GM18511 (cell line): Measurements from ENCODE around the gene ITPRID1.

Experiments used
- ATAC-seq: cut with Tn5 transposase; IDR thresholded peaks from one replicate; pipeline ENCODE4 v1.9.1; 2021; ENCODE audit warnings: mild to moderate bottlenecking, moderate library complexity; ENCODE audit not compliant: unreplicated experiment

Gene ITPRID1

DNA sequence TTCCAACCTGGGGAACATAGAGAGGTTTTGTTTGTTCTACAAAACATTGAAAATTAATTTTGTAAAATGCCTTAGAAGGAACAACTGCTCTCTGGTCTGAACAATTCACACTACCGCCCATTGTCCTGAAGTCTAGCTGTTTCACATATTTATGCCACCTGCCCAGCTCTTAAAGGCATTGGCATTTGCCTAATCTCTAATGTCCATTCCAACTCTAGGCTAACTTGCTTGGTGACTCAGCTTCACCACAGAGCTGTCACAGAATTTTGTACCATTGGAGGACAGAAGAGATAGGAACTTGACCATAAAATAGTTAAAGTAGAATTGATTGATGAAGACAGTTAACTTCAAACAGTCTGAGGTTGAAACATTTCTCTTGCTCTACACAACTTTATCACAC is 119.6 kb downstream of the ITPRID1 start:
- no peak for ATAC-seq

DNA sequence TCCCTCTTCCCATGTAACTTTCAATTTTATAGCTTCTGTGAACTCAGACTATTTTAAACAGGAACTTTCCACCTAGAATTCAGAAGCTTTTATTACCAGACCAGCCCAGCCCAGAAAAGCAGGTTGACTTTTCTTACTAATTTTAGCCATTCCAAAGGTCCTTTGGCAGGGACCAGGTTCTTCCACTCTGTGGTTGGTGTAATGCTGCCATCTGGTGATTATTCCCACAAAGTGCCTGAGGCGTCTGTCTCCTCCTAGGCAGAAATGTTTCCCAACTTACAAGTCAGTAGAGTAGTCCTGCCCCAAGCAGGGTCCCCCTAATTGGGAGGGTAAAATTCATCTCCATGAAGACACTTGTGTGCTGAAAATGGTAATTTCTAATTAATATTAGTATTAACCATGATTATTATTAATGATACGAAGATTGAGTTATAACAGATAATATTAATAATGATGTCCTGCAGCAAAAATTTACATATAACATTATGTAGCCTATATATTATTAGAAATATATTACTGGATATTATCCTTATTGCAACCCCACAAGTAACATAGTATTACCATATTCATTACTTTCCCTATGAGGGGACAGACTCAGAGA is 120.1 kb downstream of the ITPRID1 start:
- ATAC-seq: no peak

DNA sequence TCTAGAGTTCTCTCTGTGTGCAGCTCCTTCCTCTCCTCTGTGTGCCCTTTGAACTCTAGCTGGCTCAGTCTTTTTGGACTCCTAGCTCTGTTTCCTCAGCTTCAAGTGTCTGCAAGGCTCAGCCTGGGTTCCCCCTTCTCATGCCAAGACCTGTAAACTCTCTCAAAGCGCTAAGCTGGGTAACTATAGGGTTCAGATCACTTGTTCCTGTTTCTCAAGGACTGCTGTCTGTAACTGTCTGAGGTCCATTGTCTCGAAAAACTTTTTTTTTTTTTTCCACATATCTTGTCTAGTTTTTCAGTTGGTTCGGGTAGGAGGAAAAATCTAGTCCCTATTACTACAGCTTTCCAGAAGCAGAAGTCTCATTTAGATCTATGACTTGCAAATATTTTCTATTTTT is 126.5 kb downstream of the ITPRID1 start:
- no peak for ATAC-seq

DNA sequence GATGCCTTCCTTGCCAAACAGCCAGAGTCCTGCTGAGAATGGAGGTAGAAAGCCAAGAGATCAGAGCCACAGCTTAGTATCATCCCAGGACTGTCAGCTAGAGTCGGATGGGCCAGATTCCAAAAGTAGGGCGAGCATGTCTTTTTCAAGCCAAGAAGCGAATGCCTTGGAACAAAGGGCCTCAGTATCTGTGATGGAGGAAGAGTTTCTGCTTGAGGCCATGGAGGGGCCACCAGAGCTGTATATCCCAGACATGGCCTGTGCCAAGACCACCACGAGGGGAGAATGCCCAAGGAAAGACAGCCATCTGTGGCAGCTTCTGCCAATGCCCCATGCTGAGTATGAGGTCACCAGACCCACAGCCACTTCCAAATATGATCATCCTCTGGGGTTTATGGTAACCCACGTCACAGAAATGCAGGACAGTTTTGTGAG is 128.8 kb downstream of the ITPRID1 start:
- no peak for ATAC-seq

DNA sequence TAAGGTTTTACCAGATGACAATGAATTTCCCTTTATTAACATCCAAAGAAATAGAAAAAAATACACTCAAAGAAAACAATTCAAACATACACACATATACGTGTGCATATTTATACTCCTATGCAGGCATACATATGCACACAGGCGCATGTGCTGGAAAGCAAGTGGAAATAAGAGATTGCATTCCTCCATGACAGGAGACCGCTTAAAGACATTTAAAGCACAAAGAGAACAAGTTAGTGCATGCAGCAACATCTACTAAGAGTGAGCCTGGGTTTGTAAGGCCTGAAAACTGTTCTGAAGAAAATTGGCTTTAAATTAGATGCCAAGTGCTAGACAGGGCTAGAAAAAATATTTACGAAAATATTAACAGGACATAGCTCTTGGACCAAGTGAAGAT is 133.1 kb downstream of the ITPRID1 start:
- ATAC-seq: no peak

DNA sequence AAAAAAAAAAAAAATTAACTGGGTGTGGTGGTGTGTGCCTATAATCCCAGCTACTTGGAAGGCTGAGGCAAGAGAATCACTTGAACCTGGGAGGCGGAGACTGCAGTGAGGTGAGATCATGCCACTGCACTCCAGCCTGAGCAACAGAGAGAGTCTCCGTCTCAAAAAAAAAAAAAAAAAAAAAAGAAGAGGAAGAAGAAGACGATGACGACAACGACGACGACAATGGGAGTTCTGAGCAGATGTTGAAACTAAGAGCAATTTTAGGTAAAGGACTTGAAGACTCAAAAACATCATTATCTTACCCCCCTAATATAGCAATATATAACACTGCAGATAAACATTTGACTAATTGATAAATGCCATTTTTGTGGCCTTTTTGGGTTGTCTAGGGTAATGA is 133.6 kb downstream of the ITPRID1 start:
- ATAC-seq: no peak

DNA sequence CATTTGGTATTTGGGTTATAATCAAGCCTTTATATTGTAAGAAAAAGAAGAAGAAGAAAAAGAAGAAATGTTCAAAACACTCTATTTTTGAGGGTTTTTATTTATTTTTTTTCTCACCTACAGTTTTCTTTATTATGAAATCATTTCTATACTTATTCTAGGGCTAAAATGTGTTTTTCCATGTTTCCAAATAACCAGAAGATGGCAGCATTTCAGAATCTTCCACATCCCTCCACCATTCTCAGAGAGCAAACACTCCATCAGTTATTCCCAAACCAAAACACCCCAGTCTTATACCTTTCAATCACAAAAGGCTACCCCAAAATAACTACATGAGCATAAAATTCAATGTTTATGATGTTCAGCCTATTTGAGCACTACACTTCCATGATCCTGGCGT is 134.4 kb downstream of the ITPRID1 start:
- ATAC-seq: no peak

DNA sequence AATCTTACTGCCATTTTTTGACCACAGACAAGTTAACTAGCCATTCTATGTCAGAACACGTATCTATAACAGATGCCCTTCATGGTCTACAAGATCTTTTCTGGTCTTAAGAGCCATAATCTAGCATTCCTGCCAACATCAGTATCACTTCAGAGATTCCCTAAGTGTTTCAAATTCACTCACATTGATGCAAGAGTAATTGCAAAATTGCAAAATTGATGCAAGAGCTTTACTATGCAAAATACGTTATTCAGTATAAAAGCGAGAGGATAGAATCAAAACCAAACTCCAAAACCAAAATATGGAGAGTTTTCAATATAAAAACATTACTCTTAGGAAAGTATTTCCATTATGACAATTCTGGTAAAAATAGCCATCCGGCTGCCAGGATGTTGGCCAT is 135.0 kb downstream of the ITPRID1 start:
- ATAC-seq: no peak

DNA sequence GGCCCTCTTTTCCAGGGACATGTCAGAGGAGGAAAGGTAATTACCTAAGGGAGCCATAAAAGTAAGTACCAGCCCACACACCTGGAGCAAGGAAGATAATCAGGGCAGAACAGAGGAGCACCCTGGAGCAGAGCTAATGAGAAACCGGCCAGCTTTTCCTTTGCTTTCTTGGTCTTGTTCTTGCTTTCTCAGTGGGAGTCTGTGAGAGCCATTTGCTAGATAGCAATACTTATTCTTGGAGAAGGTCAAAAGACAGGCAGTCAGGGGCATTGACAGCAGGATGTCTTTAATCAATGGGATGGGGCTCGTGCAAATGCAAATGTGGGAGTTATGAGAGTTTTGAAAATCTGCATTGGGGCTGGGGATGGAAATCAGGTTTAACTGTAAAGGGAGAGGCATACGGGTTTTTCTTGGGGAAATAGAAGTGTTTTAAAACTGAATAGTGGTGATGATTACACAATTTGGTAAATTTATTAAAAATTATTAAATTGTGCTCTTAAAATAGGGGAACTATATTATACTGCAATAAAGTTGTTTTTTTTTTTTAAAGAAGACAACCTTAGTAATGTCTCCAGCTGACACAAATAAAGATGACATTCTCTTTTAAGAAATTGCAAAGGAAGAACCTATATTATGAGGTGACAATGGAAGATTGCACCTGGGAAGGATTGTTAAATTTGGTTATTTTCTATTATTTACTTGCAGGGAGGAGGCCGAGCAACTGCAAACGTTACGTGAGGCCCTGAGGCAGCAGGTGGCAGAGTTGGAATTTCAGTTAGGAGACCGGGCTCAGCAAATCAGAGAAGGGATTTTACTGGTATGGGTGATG is 137.6 kb downstream of the ITPRID1 start:
- no peak for ATAC-seq

DNA sequence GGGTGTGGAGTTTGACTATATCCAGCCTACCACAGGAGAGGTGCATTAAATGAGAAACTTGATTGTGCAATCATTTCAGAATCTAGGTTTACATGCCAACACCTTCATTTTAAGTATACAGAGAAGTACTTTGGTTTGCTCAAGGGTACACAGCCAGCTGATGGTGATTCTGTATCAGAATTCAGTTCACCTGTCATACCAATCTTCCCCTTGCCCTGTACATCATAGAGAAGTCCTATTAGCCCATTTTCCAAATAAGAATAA is 138.1 kb downstream of the ITPRID1 start:
- no peak for ATAC-seq

DNA sequence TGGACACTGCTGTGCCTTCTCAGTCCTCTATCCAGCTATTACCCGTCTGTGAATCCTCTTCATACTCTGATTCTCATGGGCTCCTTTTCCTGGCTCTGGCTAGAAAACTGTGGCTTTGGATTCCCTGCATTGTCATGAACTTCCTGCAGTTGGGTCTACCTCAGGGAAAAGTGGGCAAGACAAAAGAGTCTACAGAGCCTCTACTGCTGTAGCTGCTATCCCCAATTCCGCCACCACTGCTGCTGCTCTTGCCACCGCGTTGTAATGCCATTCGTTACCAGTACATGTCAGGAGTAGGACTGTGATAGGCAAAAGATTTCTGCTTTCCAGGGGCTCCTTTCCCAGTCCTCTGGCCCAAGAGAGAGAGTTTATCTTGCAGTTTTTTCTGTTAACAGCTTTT is 149.2 kb downstream of the ITPRID1 start:
- ATAC-seq: no peak

DNA sequence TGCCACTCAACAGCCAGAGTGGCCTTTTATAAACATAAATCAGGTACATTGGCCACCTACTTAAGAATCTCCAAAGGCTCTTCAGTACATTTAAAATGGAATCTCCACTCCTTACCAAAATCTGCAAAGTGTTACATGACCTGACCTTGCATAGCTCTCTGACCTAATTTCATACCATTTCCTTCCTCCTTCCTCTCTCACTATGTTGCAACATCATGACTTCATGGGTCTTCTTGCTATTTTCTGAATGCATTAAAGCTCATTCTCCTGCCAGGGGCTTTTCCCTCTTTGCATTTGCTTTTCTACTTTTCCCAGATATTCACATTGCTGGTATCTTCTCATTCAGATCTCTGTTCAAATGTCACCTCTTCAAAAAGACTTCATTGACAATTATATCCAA is 151.0 kb downstream of the ITPRID1 start:
- ATAC-seq: no peak

DNA sequence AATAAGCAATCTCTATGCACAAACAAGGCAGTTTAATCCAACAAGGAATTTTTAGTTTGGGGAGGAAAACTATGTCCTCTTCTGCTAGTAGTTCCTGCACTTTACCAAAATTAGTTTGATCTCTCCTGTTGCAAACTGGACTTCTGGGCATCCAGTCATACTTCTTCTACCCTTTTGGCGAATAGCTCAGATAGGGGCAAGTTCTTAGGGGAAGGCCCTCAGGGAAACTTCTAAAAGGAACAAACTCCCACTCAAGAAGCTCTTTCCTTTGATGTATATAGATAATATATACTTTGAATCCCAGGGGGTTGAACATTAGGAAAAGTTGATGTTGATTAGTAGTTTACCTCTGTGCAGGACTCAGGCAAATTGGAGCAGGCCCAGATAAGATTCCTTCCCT is 151.7 kb downstream of the ITPRID1 start:
- no peak for ATAC-seq

DNA sequence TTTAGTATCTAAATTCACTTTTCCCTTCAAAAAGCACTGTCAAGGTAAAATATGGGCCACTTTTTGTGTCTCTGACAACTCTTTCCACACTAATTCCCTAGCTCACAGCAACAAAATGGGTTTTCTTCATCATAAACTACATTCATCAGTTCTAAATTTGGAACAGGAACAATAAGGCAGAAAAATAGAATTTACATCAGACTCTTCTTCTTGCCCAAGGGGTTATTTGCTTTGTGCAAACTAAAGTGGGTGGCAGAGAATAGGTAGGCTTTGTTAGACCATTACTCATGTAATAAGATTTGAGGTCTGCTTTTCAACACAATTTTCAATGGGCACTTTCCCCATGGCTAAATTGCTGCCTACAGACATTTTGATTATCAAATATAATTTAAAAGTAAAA is 155.6 kb downstream of the ITPRID1 start:
- no peak for ATAC-seq

DNA sequence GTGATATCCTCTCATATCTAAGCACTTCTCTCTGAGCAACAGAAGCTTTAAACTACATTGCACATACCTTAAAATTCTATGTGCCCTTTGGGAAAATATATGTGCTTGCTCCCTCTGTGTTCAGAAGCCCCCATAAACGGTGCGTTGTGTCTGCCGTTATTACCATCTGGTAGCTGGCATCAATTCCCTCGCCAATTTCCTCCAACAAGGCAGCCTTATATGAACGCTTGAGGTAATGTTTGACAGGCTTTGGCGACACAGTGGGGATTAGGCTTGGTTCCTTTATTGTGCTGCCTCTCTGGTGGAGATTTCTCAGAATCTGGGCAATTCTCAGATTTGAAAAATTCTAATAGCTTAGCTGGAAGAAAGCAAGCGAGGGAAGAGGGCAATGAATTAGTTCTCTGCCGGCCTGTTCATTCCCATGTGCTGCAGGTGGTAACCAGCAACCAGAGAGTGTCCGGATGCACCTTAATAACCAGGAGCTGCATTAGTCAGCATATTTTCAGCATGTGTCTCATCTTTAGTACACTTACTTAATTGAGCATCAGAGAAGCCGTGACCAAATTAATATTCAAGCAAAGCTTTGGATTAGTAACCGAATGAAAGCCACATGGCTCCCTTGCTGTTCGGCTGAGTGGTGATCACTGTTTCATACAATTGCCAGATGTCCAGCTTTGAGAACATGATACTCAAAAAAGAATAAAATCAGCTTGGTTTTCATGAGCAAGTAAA is 165.8 kb downstream of the ITPRID1 start:
- no peak for ATAC-seq

DNA sequence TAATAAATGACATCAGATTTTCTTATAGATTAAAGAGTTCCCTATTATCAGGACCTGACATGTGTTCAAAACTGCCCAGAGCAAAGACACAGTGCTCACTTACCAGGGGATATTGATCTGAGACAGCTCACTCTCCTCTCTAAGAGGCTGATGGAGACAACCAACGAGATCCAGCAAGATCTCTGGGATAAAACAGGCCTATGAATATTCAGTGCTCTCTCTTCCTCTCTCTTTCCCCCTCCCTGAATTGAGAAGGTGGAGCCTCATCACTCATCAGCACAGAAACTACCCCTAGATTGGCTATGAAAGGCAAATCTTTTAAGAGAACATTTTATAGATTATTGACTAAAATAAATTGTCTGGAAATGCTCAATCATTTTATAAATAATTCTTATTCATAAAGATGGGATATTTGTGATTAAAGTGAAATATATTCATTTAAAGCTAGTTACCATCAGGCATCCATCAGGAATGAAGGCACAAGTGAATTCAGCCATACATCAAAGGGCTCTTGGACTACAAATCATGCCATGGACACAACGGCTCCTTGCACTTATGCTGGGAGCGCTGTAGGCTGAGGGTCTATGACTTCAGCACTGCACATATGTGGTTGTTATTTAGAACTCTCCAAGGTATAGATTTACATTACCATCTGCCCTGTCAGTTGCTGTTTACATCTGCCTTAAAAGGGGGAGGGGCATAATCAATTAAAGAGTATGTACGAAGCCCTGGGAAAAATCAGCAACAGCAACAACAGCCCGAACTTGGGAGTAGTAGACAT is 169.7 kb downstream of the ITPRID1 start:
- no peak for ATAC-seq

DNA sequence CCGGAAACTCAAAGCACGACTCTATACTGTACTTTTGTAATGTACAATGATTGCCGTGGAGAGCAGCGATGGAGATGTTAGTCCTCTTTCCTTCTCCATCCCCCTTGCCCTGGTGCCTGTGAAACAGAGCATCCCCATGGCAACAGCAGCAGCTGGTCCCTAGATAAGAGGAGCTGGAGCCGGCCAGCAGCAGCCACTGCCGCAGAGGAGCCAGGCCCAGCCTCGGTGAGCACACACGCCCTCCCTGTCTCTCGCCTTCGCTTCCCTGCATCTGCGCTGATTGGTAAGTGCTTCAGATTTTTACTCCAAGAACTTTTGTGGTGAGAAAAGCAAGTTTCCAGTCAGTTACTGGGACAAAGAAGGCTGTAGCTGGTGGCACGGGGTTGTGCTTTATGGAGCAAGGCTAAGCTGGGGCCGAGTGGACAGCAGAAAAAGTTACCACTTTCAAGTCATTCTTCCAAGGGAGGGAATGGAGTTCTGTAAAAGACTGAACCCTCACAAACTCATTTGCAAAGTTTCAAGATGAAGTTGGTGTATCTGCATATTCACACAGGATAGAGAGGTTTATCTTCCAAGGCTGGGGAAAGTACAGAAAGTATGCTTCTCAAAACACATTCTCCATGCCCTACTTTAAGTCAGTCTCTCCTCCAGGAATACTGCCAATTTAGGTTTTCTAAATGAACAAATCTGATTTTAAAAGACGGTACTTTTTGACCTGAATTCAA is 173.3 kb downstream of the ITPRID1 start, which contains the start of gene PPP1R17:
PPP1R17 (plus strand) TSS at position 192 of the 725 bp plus-strand sequence. CDS start 5,227 bp downstream, outside the sequence.
- no peak for ATAC-seq

DNA sequence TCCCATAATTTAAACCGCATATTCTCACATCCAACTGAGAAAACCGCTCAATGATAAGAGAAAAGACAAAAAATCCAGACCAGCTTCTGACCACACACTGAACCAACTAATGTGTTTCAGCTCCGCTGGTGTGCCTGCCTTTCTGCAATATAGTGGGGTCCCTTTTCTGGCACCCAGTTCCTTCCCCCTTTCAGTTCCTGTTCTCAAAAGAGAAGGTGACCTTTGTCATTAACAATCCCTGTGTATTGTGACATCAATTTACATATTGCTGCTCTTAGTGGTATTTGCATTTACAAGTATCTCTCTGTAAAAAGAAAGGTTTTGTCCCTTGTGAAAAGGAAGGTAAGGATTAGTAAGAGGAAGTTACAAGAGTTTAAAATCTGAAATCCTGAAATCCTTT is 174.5 kb downstream of the ITPRID1 start:
- ATAC-seq: peak; percentile 98

DNA sequence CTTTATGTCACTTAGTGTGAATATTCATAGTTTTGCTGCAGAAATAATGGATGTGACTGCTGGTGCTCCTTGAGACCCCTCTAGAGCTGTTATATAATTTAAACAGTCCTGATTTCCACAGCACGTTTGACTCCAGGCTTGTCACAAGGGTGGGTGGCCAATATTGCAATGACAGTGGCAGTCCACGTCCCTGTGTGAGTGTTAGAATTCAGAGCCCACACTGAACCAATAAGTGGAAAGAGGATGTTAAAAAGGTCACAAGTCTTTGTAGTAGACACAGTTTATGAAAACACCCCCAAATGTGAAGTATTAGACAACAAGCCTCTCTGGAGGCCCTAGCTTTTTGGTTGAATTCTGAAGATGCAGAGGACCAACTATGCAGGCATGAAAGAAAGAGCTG is 175.1 kb downstream of the ITPRID1 start:
- no peak for ATAC-seq

DNA sequence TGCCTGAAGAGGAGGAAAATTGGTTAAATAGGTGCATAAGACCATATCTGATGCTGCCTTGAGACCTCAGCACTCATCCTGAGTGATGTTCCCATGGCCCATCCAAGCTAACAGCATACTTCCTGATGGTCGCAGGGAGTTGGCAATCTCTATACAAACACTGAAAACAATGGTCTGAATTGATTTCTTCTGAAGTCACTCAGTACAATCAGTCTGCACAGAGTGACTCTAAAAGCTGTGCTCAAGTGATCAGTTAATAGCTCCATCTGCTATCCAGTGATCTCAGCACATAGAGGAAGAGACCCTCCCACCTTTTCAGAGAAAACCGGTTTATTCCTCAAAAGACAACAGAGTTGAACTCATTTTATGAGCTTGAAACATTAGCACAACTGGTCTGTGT is 177.0 kb downstream of the ITPRID1 start:
- no peak for ATAC-seq

DNA sequence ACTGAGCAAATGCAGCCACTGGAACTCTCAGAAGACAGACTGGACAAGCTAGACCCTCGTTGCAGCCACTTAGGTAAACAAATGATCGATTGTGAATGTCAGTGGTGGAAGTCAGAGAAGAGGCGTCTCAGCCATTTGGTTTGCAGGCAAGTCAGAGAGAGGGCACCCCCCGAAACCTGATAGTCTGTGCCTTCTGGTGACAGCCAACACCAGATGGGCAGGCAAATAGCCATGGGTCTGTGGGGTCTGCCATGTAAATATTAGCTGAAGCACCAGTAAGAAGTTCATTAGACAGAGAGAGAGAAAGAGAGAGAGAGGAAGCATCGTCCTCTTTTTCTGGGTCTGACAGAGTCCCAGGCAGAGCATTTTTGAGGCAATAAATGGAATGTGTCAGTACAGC is 178.6 kb downstream of the ITPRID1 start:
- no peak for ATAC-seq
